Femur (tissue), 1 donor: Measurements from ENCODE around the gene GRK5.

Source experiments
- DNase-seq: peaks from one replicate; pipeline ENCODE4 v3.0.0-alpha.2; 2017

Gene GRK5

DNA sequence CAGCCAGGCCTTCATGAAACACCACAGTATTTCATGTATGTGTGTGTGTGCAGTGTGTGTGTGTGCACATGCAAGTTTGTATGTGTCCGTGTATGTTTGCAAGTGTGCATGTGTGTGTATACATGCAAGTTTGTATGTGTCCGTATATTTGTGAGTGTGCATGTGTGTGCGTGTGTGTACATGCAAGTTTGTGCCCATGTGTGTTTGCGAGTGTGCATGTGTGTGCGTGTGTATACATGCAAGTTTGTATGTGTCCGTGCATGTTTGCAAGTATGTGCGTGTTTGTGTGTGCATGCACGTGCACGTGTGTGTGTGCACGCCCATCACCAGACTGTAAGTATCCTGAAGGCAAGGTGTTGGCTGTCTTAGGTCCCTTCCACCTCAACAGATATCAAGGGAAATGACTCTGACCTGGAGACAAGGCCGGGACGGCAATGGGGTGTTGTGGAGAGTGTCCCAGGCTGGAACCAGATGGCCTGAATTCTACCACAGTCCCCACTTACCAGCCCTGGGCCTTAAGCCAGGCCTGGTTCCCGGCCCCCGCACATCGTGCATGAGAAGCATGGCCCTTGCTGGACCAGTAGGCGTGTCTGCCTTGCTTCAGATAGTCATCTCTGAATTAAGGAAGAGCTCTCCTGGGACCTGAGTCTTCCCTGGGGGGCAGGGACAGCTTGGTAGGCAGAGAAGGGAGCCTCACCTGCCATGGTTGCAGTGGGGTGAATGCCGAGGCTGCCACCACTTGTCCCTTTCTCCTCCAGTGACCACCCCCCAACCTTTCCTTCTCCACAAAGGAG lies 140.0 kb downstream of the GRK5 start:
- DNase-seq, result no peak

DNA sequence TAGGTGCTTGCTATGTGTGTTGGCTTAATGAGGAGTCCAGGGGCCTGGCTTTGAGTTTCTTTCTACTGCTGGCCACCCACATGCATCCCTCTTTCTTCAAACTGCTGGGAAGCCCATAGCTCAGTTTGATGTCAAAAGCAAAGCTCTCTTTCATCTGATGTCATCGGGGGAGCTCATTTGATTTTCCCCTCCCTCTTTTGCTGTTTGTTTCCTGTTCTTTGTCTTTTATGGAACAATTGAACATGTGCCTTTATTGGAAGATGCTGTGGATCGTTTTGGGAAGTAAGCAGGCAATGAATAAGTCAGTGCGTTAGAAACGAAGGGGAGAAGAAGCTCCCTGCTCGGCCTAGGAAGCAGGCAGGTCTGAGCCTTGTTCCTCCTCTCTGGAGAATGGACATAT lies 140.7 kb downstream of the GRK5 start:
- DNase-seq, result no peak

DNA sequence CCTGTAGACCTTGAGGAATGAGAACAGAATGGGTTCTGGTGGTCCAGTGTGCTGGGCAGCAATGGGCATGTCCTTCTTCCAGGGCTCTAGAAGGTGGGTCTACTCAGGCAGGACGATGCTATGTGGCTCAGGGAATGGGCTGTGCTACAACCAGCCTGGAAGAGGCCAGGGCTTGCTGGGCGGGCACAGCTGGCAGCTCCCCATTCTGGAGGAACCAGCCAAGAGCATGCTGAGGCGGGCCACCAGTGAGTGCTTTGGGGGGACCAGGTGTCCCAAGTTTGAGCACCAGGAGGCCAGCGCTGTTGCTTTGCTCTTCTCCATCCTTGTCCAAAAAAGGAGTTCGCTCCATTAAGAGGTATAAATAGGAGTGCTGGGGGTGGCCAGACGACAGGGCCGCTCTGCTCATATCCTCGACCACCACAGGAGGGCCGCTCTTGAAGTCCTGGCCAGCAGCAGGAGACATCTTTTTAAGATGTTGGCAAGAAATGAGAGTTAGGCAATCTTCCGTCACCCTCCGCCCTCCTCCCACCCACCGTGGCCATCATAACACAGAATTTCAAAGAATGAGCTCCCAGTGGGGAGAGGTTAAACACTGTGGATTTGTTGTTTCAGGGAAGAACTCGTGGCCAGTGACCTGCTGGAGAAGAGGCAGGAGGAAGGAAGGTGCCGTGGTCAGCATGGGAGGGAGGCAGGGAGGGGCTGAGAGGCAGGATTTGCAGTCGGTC lies 141.3 kb downstream of the GRK5 start:
- DNase-seq, result no peak

DNA sequence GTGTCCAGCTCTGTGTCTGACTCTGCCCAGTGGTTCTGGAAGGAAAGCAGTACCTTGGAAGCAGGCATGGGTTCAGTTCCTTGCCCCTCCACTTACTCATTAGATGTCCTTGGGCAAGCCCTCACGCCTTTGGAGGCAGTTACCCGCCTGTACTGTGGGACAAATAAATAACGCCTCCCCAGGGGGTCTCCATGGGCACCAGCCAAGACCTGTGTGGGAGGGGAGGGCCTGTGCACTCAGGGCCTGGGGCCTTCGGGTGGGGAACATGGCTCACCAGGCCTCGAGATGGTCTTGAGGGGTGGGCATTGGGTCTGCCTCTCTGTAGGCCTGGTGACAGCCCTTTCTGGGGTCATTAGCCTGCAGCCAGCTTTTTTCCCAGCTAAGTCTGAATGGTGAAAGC lies 142.0 kb downstream of the GRK5 start:
- no peak for DNase-seq

DNA sequence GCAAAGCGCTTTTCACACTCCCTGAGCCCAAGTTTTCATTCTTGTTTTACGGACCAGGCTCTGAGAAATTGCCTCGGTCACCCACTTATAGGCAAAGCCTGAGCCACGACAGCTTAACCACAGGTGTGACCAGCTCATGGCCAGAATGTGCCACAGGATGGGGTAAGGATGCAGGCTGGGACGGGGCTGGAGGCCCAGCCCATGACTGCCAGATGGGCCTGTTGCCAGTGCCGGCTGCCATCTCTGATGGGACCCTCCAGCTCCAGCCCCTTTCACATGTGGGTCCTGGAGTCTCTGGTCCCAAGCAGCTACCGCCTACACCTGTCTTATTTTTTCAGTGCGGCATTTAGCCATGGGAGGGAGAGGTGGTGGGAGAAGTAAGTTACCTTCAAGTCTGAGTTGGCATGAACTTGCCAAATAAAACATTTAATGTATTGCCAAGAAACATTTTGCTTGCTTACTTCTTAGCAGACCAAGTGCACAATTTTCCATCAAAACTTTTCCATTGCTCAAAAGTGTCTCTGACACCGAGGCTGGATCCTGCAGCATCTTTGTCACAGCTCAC lies 142.6 kb downstream of the GRK5 start:
- no peak for DNase-seq

DNA sequence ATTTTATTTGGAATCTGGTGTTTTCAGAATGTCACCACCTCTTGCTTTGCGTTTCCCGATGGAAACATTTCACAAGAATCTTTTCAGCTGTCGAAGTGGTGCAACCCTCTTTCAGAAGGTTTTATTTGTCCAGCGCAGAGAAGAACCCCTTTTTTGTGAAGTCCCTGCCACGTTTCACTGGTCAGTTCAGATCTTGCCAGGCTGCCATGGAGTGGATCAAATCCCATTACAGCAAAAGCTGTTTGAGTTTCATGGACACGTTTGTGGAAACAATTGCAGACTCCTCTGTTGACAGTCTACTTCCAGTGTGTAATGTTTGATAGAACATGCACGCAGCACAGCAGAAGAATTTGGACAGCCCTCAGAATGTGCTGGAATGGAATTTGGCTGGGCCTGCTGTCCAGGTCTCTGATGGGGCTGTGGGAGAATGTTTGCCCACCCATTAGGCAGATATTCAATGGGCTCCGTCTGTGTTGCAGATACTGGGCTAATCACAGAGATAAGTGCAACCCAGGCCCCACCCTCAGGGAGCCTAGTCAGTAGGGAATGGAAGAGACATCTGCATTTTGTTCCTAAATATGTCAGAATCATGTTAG lies 143.2 kb downstream of the GRK5 start:
- peak; percentile 73 for DNase-seq

DNA sequence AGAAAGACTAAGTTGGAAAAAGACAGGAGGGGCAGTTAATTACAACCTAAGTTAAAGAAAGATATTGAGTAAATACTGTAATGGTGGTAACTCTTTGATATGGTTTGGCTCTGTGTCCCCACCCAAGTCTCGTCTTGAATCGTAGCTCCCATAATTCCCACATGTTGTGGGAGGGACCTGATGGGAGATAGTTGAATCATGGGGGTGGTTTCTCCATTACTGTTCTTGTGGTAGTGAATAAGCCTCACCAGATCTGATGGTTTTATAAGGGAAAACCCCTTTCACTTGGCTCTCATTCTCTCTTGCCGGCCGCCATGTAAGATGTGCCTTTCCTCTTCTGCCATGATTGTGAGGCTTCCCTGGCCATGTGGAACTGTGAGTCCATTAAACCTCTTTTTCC lies 143.8 kb downstream of the GRK5 start:
- no peak for DNase-seq

DNA sequence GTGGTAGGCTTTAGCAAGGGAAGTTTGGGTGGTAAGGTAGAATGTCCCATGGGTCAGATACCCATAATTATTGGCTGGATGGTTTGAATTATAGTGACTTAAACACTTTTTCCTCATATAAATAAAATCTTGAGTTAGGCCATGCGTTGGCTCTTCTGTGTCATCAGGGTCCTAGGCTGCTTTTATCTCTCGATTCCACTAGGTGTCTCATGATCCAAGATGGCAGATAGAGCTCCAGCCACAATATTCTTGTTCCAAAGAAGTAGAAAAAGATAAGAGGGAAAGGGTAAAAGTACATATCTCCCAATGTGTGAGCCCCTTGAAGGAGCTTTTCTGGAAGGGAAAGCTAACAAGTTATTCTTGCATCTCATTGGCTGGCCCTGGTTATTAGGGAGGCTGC lies 144.7 kb downstream of the GRK5 start:
- DNase-seq, result no peak

DNA sequence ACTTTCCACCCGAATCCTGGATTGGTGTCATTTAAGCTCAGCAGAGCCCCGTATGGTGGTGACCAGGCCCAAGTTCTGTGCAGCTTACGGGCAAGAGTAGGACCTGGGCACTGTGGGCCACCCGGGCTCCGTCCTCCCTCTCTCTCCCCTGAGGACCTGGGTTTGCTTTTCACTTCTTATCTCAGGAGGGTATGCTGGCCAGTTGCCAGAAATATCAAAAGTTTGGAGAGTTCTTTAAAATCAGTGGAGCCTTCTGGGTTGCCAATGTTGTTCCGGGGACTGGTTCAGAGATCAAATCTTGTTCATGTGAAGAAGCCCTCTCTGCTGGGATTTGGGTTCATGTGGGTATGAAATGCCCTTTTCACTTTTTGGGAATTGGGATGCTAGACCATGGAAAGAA lies 145.4 kb downstream of the GRK5 start:
- no peak for DNase-seq

DNA sequence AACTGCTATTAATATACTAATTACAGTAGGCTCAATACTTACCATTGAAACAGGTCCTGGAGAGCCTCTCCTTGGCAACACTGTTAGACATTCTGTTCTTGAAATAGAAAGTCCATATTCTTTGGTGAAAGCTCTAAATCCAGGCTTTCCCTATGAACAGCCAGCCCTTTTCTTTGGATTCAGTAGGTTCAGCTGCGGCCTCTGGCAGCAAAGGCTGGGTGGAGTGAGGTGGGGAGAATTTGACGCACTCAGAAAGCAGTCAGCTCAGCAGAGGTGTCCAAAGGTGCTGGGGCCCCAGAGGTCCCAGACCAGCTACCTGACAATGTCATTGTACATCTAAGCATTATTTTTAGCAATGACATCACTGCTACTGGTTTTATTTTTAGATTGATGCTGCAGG lies 146.1 kb downstream of the GRK5 start:
- no peak for DNase-seq

DNA sequence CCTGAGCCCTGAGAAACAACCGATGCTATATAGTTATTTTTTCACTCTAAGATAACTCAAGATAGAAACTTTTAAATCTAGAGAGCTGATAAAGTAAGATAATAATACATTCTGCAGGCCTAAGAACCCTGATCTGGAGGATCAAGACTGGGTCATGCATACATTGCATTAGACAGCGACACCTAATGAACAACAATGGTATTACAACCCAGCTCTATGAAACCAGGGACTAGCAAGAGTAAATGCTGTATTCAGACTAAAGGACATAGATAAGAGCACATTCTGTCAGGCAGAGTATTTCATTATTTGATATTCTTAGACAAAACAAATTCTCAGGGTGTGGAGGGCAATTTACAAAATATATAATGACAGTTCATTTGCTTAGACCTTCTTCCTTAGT lies 148.6 kb downstream of the GRK5 start:
- DNase-seq, result no peak

DNA sequence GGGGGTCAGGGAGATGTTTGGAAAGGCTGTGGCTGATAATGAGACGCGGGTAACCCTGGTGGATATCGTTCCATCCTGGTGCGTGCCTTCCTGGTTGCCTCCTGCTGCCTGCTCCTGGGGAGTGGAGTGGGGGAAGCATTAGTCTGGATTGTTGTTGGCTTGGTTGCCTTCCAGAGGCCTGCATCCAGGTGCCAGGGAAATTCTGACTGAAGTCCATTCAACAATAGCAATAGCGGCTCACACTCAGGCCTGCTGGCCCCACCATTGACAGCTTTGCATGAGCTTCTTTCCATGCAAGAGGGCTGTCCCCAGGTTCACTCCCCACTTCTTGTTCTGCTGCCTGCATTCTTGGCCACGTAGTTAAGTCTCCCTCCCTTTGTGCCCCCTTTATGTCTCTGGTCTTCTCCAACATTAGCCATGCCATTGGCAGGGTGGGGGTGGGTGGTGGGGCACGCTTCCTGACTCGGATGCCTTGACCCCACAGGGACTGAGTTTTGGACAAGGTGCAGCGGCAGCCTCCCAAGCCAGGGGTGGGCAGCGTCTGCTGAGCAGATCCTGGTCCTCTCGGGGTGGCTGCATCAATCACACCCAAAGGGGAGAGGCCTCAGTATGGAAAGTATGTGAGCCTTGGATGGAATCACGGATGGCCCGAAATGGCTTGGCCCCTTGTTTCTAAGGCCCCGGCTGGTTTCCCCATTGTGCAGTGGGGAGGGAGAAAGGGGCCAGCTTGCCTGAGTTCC lies 150.2 kb downstream of the GRK5 start:
- peak; percentile 63 for DNase-seq

DNA sequence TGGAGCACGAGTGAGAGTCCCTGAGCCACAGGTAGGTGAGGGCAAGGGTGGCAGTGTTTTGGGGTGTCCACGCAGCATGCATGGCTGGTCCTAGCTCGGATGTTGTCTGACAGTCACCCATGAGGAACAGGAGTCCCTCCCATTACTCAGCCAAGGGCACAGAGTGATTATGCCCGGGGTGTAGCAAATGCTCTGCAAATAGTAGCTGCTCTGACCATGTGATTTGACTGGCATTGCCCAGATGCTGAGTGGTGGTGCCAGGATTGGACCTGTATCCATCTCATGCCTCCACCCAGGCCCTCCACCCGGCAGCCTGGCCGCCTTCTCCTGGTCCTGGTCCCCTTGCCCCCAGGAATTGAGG lies 150.8 kb downstream of the GRK5 start:
- DNase-seq, result no peak

DNA sequence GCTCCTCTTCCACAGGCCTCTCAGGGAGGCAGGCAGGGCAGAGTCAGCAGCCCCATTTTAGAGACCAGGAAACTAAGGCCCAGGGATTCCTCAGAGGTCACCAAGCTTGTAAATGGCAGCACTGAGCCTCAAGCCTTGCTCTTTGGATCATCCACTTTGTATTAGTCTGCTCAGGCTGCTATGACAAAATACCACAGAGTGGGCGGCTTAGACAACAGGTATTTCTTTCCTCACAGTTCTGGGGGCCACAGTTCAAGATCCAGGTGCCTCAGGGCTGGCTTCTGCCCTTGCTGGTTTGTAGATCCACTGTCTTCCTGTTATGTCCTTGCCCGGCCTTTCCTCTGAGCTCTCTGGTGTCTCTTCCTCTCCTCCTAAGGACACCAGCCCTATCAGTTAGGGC lies 151.2 kb downstream of the GRK5 start:
- no peak for DNase-seq

DNA sequence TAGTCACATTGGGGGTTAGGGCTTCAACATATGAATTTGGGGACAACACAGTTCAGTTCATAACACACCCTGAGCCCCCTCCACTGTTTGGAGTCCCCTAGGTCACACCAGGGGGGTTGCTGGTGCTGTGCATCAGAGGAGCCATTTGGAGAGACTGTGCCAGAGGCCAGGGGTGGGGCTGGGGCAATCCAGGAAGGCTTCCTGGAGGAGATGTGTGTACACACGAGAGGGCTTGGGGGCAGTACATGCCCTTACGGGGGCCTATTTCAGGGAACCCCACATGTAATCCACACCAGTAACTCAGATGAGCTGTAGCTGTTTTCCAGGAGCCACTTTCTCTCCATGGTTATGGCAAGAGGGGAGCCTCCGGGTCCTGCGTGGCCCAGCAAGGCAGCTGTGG lies 151.7 kb downstream of the GRK5 start:
- no peak for DNase-seq

DNA sequence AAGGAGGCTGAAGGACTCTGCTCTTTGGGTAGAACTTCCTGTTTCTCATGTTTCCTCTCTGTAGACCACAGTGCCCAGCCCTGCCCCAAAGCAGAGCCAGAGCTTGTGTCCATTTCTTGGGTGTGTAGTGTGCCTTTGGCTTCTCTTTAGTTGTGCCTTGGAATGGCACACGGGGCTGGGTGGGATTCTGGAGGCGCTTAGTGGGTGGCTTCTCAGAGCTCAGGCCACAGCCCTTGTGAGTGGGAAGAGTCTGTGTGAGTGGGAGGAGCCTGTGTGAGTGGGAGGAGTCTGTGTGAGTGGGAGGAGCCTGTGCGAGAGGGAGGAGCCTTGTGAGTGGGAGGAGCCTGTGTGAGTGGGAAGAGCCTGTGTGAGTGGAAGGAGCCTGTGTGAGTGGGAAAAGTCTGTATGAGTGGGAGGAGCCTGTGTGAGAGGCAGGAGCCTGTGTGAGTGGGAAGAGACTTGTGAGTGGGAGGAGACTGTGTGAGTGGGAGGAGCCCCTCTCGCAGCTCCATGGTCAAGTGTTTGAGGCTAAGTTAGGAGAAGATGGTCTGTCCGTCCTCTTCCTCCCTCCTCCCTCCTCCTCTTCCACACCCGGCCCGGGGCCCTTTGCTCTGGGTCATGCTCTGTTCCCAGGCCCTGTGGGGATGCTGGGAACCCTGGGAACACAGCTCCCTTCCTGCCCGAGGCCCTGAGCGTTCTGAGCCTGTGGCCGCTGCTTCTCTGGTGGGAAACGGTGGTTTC lies 153.0 kb downstream of the GRK5 start:
- no peak for DNase-seq

DNA sequence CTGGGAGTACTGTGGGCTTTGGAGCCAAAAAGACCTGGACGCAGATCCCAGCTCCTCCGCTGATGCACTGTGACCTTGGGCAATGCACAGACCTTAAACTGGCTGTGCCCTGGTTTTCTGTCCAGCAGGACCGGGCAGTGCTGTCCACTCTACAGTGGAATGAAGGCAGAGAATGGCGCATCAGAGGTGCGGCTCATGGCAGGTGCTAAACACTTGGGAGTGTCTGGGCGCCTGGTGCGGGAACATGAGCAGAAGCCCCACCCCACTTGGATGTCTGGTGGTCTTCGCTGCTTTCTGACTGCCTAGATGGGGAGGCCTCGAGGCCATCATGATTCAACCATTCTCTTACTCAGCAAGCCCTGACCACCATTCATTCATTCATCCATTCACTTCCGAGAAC lies 153.7 kb downstream of the GRK5 start:
- DNase-seq, result no peak

DNA sequence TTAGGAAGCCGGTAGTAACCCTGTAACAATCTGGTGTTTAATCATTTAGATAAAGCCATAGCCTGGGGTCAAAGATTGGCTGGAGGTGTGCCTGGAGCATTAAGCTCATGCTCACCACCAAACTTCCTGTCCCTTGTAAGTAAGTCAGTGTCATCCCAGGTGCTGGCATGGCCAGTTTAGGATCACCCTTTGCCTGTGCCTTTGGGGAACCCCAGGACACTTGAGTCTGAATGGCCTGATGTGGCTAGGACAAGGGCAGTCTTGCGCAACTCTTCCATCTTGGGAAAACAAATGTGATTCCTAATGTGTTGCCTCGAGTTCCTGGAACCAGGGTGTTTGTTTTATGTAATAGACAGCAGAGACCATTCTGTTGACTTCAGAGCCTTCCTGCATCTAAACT lies 154.8 kb downstream of the GRK5 start:
- DNase-seq, result no peak

DNA sequence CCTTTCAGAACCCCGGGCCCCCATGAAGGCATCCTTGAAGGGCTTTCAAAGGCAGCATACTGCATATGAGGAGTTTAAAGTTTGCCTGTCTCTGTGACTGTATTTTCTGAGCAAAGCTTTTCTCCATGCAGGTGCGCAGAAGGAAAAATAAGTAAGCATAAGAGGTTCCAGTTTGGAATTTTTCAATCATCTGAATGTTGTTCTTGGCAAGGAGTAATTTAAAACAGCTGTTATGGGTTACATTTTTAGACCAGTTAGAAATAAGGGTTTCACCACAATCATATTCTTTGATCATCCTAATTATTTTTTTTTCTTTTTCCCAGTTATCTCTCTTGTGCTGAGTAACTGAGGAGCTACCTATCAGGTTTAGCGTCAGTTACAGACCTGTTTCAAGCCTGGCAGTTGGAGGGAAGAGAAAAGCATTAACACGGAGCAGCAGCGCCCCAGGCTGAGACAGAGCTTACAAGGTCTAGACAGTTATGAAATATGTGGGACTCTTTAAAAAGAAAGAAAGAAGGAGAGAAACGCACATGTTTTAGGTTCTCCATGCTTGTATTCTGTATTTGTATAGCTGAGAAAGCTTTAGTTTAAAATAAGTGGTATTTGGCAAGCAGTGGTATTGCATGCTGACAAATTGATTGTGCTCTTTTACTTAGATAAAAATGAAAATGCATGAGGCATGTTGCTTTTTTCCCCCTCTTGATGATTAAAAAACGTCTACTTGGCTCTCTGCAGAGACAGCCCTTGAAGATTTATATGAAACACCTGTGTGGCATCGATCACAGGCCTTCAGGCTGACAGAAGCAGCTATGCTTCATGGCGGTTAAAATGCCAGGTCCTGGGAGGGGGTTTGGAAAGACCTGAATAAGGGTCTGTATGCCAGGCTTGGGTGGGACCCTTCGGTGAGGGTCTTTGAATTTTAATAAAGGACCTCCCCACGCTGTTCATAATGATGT lies 157.6 kb downstream of the GRK5 start:
- no peak for DNase-seq

DNA sequence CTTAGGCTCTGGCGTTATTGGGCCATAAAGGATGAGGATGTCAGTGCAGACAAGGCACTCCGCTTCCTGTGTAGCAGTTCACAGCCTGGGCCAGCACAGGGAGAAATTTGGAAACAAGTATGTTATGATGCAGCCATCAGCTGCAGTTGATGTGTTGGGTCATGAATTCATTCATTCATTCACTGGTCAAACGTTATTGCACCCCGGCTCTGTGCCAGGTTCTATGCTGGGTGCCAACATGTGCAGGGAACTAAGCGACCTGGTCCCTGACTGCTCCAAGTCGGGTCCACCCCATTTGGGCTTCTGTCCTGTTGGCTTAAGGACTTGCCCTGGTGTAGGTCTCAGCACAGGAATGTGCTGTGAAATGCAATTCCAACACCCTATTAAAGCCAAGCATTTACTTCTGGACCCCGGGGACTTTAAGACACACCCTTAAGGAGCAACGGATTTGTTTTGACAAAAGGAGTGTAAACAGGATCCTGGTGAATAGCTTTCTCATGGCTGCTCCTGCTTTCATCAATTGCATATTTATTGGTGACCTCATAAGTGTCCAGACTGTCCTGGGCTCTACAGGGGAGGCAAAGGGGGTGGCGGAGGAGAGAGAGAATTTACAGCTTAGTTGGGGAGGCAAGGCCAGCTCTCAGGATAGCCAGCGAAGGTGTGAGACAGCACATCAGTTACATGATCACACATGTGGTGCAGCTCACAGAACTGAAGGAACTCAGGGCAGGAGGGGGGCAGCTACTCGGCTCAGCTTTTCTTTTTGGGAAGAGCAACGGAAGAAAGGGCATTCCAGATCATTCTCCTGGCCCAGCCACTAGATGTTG lies 158.6 kb downstream of the GRK5 start:
- DNase-seq, result peak; percentile 72
